Fibroblast of villous mesenchyme (primary cell): Measurements from ENCODE around the gene DOCK2. TPM values are rescaled to one million over a fixed set of nuclear protein-coding genes. Genes with fewer than 3 reads are reported as not detected.

ENCODE experiments used
- DNase-seq: peaks from one replicate; pipeline ENCODE4 v3.0.0-alpha.2; 2010; ENCODE audit warnings: low read depth
- H3K4me3 ChIP-seq: 2 replicates; pipeline ENCODE4 v1.5.1; 2011; ENCODE audit warnings: low read depth, mild to moderate bottlenecking, low read length
- CTCF ChIP-seq: IDR thresholded peaks from 2 replicates; pipeline ENCODE4 v1.5.1; 2012; ENCODE audit warnings: low read depth, mild to moderate bottlenecking, low read length; ENCODE audit not compliant: insufficient read depth
- total RNA-seq: library from RNA; depleted of rRNA; stranded (reverse); fragments of >200 nt; gene quantifications from 2 replicates; pipeline ENCODE4 v1.2.3, GENCODE V29; 2012

The DOCK2 gene
- total RNA-seq, 1 donor = 7.3 TPM

- DNase-seq = no peak
- no peak for TF ChIP-seq CTCF
- no peak overlapping the region for H3K4me3 ChIP-seq
These were observed 70.6 kb downstream of the DOCK2 start for GRCh38 chr5:169707686-169708085.

DNA sequence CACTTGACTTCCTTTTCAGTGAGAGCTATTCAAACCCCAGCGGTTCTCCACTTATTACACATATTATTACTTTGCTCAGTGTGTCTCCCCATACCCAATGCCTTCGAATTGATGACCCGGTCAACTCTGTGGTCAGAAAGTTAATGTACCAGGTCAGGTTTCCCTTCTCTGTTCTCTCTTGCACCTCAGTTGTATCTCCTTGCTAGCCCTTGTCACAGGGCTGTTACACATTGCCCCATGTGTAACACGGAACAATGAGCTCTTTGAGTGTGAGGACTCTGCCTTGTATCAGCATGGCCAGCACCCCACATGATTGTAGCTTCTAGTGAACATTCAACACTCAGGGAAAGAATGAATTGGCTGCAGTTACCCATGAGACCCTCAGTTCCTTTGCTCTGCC is 73.6 kb downstream of the DOCK2 start:
- no peak overlapping the region for H3K4me3 ChIP-seq
- DNase-seq = no peak
- no peak for TF ChIP-seq CTCF

GRCh38 chr5:169711551-169712225 is 74.6 kb downstream of the DOCK2 start:
- DNase-seq = no peak
- no peak for TF ChIP-seq CTCF
- no peak overlapping the region for H3K4me3 ChIP-seq

GRCh38 chr5:169712428-169712827 is 75.4 kb downstream of the DOCK2 start:
- TF ChIP-seq CTCF = no peak
- DNase-seq = no peak
- H3K4me3 ChIP-seq = no peak overlapping the region

- peak; percentile 40 for DNase-seq
- TF ChIP-seq CTCF = no peak
- H3K4me3 ChIP-seq = no peak overlapping the region
These were observed 79.2 kb downstream of the DOCK2 start for GRCh38 chr5:169716287-169716686.

DNA sequence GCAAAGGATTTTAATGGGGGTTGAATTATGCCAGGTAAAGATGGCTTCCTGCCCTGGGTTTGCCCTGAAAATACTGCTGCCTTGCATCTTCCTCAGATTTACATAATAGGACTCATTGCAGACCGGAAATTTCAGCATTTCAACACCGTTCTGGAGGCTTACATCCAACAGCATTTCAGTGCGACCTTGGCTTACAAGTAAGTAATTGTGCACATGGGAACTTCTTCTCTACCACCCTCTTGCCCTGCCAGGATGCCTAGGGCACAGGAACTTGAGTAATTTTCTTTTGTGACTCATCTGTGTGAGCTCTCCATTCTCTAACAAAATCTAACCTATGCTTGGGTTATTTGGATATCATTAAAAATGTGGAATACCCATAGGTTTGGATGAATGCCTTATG is 80.2 kb downstream of the DOCK2 start:
- TF ChIP-seq CTCF = no peak
- H3K4me3 ChIP-seq = no peak overlapping the region
- peak; percentile 24 for DNase-seq
